ENCODE results near the gene MEIOC.
"Not testable (repeated sequence)": the region's sequence is repeated elsewhere in the genome, so short reads cannot be mapped to it uniquely, and the experiment has no call there.

MEIOC gene

DNA sequence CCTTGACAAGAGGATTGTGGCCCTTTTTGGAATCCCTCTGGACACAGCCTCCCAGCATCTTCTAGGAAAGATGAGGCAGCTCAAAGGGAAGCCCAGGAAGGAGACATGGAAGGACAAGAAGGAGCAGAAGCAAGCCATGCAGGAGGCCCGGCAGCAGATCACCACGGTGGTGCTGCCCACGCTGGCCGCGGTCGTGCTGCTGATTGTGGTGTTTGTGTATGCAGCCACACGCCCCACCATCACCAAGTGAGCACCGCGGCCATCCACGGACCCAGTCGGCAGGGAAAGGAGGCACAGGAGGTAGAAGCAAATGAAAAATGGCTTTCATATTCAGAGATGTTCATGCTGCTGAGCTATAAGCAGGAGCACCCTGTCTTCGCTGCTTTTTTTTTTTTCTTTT is 10.9 kb upstream of the MEIOC start:
- DNase-seq (ENCODE audit: low read depth, low spot score): no peak
- no peak overlapping the region for H3K4me3 ChIP-seq (ENCODE audit: low read length)

DNA sequence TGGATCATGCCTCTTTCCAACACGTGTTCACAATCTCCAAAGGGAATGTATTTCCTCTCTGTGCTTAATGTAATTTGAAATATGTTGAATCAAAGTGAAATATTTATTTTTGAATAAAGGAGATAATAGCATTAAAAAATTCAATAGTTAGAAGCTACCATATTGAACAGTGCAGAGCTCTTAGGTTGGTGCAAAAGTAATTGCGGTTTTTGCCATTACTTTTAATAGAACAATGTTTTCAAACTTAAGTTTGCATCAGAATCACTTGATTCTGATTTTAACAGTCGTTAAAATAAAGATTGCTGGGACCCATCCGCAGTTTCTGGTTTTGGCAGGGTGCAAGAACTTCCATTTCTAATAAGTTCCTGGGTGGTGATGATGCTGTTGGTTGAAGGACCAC is 10.0 kb upstream of the MEIOC start:
- no peak overlapping the region for H3K4me3 ChIP-seq (ENCODE audit: low read length)
- no peak for DNase-seq (ENCODE audit: low read depth, low spot score)

DNA sequence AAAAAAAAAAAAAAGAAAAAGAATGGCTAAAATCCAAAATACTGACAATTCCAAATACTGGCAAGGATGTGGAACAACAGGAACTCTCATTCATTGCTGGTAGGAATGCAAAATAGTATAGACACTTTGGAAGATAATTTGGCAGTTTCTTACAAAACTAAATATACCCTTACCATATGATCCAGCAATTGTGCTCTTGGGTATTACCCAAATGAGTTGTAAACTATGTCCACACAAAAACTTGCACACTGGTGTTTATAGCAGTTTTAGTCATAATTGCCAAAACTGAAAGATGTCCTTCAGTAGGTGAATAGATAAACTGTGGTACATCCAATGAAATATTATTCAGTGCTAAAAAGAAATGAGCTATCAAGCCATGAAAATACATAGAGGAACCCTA is 8.5 kb upstream of the MEIOC start:
- DNase-seq (ENCODE audit: low read depth, low spot score): no peak

DNA sequence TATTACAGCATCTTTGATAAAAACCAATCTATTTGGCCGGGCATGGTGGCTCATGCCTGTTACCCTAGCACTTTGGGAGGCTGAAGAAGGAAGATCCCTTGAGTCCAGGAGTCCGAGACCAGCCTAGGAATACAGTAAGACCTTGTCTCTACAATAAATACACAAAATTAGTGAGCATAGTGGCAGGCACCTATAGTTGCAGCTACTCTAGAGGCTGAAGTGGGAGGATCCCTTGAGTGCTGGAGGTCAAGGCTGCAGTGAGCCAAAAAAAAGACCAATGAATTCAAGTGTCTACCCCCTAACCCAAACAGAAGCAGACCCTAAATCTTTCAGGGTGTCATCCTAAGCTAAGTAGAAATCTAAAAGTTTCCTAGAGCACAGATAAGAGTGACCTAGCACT is 7.3 kb upstream of the MEIOC start:
- no peak overlapping the region for H3K4me3 ChIP-seq (ENCODE audit: low read length)
- DNase-seq (ENCODE audit: low read depth, low spot score): no peak

More for the DNA sequence above, 8.5 kb upstream of the MEIOC start:
- no peak overlapping the region for H3K4me3 ChIP-seq (ENCODE audit: low read length)

DNA sequence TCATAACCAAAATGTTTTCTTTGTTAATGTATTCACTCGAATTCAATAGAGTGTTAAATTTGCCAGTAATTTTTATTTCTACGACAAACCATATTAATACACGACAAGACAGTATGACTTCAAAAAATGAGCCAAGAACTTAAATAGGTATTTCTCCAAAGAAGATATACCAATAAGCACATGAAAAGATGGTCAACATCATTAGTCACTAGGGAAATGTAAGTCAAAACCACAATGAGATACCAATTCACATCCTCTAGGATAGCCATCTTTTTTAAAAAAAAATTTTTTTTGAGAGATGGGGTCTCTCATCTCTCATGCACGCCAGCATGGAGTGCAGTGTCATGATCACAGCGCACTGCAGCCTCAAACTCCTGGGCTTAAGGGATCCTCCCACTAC is 5.0 kb upstream of the MEIOC start:
- no peak for DNase-seq (ENCODE audit: low read depth, low spot score)
- no peak overlapping the region for H3K4me3 ChIP-seq (ENCODE audit: low read length)

DNA sequence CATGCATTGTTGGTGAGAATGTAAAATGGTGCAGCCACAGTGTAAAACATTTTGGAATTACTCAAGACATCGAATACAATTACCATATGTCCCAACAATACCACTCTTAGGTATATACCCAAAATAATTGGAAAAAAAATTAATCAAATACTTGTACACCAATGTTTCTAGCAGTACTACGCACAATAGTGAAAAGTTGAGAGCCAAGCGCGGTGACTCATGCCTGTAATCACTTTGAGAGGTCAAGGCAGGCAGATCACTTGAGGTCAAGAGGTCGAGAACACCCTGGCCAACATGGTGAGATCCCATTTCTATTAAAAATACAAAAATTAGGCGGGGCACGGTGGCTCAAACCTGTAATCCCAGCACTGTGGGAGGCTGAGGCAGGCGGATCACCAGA is 3.5 kb upstream of the MEIOC start:
- no peak overlapping the region for H3K4me3 ChIP-seq (ENCODE audit: low read length)
- no peak for DNase-seq (ENCODE audit: low read depth, low spot score)

DNA sequence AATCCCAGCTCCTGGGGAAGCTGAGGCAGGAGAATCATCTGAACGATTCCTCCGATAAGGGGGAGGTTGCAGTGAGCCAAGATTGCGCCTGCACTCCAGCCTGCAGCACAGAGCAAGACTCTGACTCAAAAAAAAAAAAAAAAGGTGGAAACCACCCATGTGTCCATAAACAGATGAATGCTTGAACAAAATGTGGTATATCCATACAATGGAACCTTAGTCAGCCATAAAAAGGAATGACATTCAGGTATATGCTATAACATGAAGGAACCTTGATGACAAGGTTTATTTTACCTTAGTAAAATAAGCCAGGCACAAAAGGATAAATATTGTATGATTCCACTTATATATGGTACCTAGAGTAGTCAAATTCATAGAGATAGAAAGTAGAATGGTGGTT is 2.9 kb upstream of the MEIOC start:
- H3K4me3 ChIP-seq (ENCODE audit: low read length): no peak overlapping the region
- no peak for DNase-seq (ENCODE audit: low read depth, low spot score)

DNA sequence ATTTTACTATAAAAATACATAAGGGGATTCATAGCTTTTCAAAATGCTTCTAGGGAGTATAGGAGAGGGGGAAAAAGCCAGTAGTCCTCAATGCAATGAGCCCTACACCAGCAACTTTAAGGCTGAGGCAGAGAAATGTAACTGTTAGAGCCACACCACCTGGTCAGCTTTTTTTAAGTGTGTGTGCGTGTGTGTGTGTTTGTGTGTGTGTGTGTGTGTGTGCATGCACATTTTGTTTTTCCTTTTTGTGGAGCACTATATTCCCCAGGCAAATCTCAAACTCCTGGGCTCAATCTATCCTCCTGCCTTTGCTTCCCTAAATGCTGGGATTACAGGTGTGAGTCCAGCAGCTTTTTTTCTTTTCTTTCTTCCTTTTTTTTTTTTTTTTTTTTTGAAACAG is 2.3 kb upstream of the MEIOC start:
- H3K4me3 ChIP-seq (ENCODE audit: low read length): no peak overlapping the region
- DNase-seq (ENCODE audit: low read depth, low spot score): no peak

DNA sequence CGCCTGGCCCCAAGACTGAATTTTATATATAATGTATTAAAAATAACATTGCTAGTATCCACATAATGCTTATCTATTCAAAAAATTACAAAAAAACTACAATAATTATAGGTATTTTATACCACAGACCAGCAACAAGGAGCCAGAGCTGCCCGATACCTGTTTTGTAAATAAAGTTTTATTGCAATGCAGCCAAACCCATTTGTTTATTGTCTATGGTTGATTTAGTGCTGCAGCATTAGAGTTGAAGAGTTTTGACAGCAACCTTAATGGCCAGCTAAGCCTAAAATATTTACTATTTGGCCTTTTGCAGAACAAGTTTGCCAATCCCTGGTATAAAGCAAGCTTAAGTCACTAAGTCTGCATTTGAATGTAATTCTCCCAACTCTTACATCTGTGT is 5.6 kb downstream of the MEIOC start:
- DNase-seq (ENCODE audit: low read depth, low spot score): no peak

DNA sequence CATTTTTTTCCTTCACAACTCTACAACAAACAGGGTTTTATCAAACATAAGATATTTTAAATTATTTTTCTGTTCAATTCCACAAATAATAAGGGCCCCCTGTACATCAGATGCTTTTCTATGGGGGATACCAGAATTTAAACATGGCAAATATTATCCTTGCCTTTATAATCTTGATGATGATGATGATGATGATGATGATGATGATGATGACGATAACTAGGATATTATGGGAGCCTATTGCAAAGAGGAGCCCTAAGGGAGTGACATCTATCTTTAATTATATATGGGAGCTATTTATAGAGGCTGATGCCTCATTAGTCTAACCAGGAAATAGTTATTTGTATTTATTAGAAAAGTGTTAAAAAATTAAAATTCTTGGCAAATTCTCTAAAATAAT is 6.8 kb downstream of the MEIOC start:
- H3K4me3 ChIP-seq (ENCODE audit: low read length): no peak overlapping the region
- DNase-seq (ENCODE audit: low read depth, low spot score): no peak

More for the DNA sequence above, 5.6 kb downstream of the MEIOC start:
- H3K4me3 ChIP-seq (ENCODE audit: low read length): no peak overlapping the region

DNA sequence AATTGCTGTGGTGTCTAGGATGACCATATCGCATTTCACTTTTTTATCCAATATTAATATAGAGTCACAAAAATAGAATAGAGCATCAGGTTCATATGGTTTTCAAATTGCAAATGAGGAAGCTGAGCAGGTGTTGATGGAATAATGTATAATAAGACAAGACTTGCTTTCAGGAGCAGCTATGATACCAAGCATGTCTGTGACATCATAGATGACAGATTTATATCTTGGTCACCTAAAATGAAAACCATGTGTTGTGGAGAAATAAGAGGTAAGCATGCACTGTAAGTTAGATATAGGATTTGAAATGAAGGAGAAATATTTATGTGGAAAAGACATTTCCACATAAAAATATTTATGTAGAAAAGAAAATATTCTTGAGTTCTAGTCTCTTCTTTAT is 8.6 kb downstream of the MEIOC start:
- no peak overlapping the region for H3K4me3 ChIP-seq (ENCODE audit: low read length)
- DNase-seq (ENCODE audit: low read depth, low spot score): no peak

DNA sequence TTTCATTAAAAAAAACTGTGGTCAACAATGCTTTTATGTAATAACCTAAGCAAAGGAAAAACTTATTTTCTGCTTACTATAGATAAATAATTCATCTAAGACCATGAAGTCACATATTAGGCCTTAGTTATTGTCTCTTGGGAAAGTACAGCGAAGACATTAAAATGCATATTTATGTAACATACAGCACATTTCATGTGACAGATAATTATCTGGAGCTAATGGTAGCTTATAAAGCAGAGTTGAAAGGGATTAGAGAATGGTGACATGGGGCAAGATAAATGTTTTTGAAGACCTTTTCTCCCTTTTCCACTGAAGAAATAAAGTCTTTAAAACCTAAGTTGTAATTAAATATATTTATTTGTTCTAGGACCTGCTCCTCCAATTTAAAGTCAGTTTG is 9.7 kb downstream of the MEIOC start:
- H3K4me3 ChIP-seq (ENCODE audit: low read length): no peak overlapping the region
- no peak for DNase-seq (ENCODE audit: low read depth, low spot score)

DNA sequence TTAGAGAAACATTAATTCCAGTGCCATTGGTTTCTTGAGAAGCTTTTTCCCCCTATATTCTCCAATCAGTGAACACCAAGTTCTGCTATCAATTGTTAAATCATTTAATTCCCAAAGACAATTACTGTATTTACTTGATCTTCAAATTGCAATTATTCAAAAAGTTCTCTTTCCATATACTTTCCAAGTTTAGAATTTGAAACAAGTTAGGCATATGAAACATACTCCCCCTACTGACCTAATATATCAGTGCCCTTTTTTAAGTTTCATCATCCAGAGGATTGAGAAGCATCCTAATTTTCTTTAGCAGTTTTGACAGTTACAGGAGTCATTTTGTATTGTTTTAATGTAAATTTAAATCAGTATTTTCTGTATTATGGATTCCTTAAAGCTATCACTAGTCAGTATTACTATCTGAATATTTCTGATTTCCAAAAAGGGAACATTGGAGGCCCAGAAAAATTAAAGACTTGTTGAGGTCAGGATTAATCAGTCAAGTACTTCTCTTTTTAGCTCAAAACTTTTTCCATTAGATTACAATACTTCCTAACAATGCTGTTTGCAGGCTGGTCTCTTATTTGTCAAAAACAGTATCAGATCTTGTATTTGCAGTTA is 16.3 kb downstream of the MEIOC start:
- DNase-seq (ENCODE audit: low read depth, low spot score): peak; percentile 23
- no peak overlapping the region for H3K4me3 ChIP-seq (ENCODE audit: low read length)

DNA sequence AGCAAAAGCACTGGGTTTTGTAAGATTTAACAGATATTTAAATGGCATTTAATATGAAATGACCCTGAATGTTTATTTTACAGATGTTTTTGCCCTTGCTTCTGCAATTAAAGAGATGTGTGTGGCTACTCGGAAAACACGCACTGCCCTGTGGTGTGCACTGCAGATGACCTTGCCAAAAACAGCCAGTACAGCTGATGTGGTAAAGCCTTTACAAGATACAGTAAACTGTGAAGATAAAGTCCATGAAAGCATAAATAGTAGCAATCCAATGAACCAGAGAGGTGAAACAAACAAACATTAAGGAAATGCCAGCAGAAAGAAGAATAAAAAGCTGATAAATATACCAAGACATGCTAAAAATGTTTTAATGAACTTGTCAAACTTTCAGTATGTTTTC is 17.6 kb downstream of the MEIOC start:
- no peak overlapping the region for H3K4me3 ChIP-seq (ENCODE audit: low read length)
- DNase-seq (ENCODE audit: low read depth, low spot score): no peak

DNA sequence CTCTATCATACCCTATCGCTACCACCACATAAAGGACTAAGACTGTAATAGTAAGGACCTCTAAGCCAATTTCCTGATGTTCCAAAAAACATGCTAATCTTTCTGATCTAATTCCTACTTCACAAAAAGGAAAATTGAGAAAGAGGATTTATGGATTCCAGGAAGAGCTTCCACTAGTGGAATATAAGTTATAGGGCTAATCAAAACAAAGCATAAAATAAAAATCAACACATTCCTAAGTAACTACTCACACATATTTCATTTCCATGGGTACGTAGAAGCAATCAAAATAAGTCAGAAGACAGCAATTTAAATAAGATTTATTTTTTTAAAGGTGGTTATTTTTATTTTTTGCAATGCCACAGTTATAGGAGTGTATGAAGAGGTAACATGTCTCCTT is 20.9 kb downstream of the MEIOC start:
- no peak for DNase-seq (ENCODE audit: low read depth, low spot score)
- H3K4me3 ChIP-seq (ENCODE audit: low read length): no peak overlapping the region

DNA sequence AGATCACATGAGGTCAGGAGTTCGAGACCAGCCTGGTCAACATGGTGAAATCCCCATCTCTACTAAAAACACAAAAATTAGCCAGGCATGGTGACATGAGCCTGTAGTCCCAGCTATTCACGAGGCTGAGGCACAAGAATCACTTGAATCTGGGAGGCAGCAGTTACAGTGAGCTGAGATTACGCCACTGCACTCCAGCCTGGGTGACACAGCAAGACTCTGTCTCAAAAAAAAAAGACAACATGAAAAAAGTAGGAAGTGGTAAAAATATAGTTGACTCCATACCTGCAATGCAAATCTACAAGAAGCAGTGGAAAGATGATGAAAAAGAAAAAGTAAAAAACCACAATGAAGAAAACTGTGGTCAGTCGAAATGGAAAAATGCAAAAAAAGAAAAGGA is 27.0 kb downstream of the MEIOC start:
- H3K4me3 ChIP-seq (ENCODE audit: low read length): not testable (repeated sequence)
- peak; percentile 41 for DNase-seq (ENCODE audit: low read depth, low spot score)

DNA sequence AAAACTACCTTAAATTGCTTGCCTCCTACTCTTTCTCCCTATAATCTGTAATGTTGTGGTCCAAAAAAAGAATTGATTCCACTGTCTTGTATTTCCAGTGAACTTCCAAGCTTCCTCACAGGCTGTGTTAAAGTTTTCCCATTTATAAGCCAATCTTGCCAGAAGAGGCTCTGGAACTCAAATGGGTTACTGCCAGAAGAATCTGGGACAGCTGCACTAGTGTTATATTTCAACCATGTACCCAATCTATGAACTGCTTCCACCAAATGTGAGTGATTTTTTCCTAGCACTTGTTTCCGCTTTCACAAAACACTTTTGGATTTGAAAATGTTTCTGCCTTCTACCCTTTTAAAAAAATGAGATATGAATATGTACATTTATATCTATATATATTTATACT is 31.5 kb downstream of the MEIOC start:
- no peak overlapping the region for H3K4me3 ChIP-seq (ENCODE audit: low read length)
- no peak for DNase-seq (ENCODE audit: low read depth, low spot score)

DNA sequence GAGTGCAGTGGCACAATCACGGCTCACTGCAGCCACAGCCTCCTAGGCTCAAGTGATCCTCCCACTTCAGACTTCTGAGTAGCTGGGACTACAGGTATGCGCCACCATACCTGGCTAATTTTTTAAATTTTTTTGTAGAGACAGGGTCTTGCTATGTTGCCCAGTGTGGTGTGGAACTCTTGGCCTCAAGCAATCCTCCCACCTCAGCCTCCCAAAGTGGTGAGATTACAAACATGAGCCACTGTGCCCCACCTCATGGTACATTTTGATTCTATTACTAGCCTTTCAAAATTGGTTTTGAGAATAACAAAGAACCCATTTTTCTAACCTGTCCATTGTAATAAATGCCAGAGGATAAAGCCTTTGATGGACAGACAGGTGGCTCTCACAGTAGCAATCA is 31.9 kb downstream of the MEIOC start:
- H3K4me3 ChIP-seq (ENCODE audit: low read length): peak overlapping the region; percentile 72
- DNase-seq (ENCODE audit: low read depth, low spot score): no peak

DNA sequence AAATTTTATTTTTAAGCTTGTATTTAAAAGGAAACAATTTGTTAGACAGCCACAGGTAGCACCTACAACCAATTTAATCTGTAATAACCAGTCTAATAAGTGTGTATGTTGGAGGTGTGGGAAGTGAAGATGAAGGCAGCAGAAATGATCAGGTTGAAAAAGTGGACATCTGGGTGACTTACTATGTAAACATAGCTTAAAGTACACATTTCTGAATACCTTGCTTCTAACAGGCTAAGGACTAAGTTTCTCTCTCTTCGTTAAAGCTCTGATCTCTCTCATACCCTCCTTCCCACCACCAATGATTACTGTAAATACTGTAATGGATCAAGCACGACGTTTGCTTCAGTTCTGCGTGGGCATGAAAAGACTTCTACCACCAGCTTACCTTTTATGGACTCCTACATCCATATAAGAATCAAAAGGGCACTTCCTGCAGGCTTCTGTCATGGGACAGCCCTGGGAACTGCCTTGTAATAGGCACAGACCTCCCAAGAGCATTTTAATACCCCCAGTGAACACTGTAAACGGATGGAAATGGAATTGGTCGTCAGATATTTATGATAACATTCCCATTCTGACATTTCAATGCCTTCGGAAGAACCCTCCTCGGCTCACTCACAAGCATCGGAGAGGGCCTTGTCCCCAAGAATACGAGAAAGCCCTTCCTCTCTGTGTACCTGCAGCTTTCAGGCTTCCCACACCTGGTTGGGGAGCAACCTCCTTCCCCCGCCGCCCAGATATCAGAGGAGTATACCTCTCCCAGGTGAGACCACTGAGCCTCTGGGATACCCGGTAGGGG is 32.6 kb downstream of the MEIOC start:
- no peak for DNase-seq (ENCODE audit: low read depth, low spot score)
- H3K4me3 ChIP-seq (ENCODE audit: low read length): peak overlapping the region; percentile 72

DNA sequence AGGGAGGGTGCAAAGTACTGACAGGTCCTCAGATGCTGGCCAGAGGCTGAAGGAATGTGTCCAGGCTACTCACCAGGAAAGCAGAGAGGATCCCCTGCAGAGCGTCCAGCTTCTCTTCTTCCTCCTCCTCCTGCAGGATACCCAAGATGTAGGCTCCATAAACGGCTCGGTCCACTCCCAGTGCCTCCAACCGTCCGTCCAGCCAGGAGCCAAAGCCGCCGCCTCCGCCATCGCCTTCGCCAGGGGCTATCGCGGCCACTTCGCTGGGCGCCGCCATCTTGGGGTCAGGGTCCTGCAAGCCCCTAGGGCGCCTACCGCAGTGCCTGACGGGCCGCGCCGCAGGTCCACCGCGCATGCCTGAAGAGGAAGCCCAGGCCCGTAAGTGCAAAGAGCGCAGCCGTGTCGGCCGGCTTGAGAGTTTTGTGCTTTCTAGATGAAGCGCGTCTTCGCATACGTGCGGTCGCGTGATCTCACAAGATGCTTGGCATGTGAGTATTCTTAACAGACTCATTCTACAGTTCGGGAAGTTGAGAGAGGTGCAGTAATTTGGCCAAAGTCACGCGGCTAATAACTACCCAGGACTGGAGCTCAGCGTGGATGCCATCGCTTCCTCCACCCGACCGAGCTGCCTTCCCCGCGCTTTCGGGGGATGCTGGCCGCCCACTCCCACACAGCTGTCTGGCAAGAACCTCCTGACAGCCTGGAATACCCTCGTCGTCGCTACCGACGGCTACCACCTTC is 33.4 kb downstream of the MEIOC start, which contains the start of gene CCDC43:
Gene CCDC43, minus strand, starts transcription at position 300 of the 741 bp plus-strand sequence. Its CDS starts 23 bp downstream, at position 277.
- H3K4me3 ChIP-seq (ENCODE audit: low read length): peak within 1 kb of the TSS; percentile 72
- DNase-seq (ENCODE audit: low read depth, low spot score): peak; percentile 89
